Heart left ventricle (tissue), 13 donors: ENCODE data around the gene RSPH10B2.
"Not testable (repeated sequence)": the region's sequence is repeated elsewhere in the genome, so short reads cannot be mapped to it uniquely, and the experiment has no call there.

ENCODE experiments used
- CTCF ChIP-seq, 12 donors: fragments of 200-600 bp; sonication (generic) in 4 of 12; IDR thresholded peaks; one replicate each; pipeline versions ENCODE4 v1.5.0 to v1.8.0; 2018 to 2022; ENCODE audit warnings: antibody characterized with exemption in 12 of 12, mild to moderate bottlenecking in 5 of 12
- POLR2A ChIP-seq, 2 donors: fragments of 450-650 bp; IDR thresholded peaks; one replicate each; pipeline ENCODE4 v1.6.1; 2017; ENCODE audit warnings: antibody characterized with exemption in 2 of 2, mild to moderate bottlenecking in 2 of 2, moderate library complexity in 2 of 2
- donor health status: ischemic (EF 13 %, LVEDD 7.1; RV severe dilation, severe dysfunction).
- donor health status: DM: no; HTN: yes; CAD: no.
- donor health status: DM: no; HTN: no; CAD: no.
- donor health status: ischemic (EF 25% LVEDD 6.9; RV normal size, moderate dysfunction).
- donor health status: ischemic (EF 25% LVEDD 5.7; RV mildly dilated, moderate dysfunction).
- donor health status: ischemic (EF 35%, LVEDD 5.7; RV mildly dilated, moderate dysfunction).
- donor health status: nonischemic (EF 11% LVEDD 7.7; RV severe dilation, severe dysfunction).
- donor health status: DM: yes; HTN: yes; CAD: no.
- donor health status: PGD.
- donor health status: ischemic (EF 29% LVEDD 5.4; RV normal size, mild dysfunction).
- donor health status: nonischemic (EF 23%, LVEDD 6.1; RV moderate dilation, normal function).

DNA sequence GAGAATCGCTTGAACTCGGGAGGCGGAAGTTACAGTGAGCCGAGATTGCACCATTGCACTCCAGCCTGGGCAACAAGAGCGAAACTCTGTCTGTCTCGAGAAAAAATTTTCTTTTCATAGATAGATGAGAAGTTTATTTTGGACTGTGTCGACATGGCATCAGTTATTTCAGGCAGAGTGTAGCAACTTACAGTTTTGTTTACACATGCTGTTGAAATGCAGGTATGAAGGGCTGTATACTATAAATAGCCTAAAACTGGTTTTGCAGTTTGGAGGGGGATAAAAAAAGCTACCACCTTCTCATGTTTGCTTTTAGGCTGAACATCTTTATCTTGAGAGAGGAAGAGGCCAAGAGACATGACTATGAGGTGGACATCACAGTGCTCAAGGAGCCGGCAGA, 44.1 kb downstream of the RSPH10B2 start:
- TF ChIP-seq CTCF, POLR2A (IDR thresholded peaks at IDR 0.05): not testable (repeated sequence)
